ENCODE results near the gene CCL18. TPM values are rescaled to one million over a fixed set of nuclear protein-coding genes. Genes with fewer than 3 reads are reported as not detected.

CCL18 gene
- total RNA-seq, 2 experiments from 2014 or later, result not detected

DNA sequence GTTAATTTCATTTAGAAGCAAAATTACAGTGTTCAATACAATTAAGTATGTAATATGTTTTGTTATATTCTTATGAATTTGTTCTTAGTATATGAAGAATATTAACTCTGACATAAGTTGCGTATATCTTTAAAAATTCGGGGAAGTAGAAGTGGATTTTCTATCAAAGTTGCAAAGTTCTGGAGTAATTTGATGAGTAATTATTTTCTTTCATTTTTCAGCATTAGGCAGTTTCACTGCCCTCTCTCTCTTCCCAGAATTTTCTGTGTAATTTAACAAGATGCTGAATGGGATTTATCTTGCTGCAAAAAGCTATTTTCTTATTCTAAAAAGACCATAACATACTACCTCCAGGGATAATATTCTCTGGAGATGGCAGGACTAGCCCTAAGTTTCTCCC is 8.9 kb upstream of the CCL18 start:
- no peak for DNase-seq
- H3K4me1 Mint-ChIP-seq, result peaks cover 6% of the 10 kb centered on the region
- H3K27ac Mint-ChIP-seq, result no peak overlapping the region
- CTCF ChIA-PET, result interaction anchor here (1.1 to 1.4 kb wide), 4 partner anchors 9 to 79 kb away, joined by 3 to 8 read pairs (median 4); partner anchors contain the start of gene CCL18
- H3K27me3 Mint-ChIP-seq, result peaks cover 27% of the 10 kb centered on the region
- peaks cover 12% of the 10 kb centered on the region for H3K36me3 Mint-ChIP-seq
- ATAC-seq, result no peak
- peaks cover 10% of the 10 kb centered on the region for H3K9me3 Mint-ChIP-seq (ENCODE audit: low read depth)
- no peak overlapping the region for H3K4me3 Mint-ChIP-seq

DNA sequence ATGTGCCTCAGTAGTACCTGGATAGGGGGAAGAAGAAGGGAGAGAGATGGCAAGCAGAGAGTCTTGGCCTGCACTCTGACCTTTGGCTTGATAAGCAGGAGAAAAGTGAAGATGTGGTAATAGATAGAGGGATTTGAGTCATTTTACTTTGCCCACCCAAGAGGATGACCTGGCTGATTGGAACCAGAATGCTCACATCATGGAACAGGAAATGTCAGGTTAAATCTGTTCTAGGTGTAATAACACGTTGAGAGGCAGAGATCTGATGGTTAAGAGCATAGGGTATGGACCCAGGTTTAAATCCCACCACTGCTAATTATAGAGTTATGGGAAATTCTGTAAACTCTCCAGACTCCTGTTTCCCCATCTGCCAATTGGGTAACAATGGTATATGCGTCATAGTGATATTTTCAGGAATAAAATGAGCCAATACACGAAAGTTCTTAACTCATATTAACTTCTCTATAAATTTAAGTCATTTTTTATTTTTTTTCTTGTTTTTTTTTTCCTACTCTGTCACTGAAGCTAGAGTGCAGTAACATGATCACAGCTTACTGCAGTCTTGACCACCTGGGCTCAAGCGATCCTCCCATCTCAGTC is 8.1 kb upstream of the CCL18 start:
- H3K36me3 Mint-ChIP-seq, result peaks cover 10% of the 10 kb centered on the region
- peaks cover 25% of the 10 kb centered on the region for H3K27me3 Mint-ChIP-seq
- H3K4me1 Mint-ChIP-seq, result peaks cover 6% of the 10 kb centered on the region
- CTCF ChIA-PET, result interaction anchor here (1.4 to 1.8 kb wide), 2 partner anchors 17 kb away, joined by 5 to 8 read pairs; no protein-coding TSS in a partner anchor
- ATAC-seq (no peak), DNase-seq (no peak)
- no peak overlapping the region for H3K27ac Mint-ChIP-seq
- H3K9me3 Mint-ChIP-seq (ENCODE audit: low read depth), result peaks cover 7% of the 10 kb centered on the region
- no peak overlapping the region for H3K4me3 Mint-ChIP-seq

DNA sequence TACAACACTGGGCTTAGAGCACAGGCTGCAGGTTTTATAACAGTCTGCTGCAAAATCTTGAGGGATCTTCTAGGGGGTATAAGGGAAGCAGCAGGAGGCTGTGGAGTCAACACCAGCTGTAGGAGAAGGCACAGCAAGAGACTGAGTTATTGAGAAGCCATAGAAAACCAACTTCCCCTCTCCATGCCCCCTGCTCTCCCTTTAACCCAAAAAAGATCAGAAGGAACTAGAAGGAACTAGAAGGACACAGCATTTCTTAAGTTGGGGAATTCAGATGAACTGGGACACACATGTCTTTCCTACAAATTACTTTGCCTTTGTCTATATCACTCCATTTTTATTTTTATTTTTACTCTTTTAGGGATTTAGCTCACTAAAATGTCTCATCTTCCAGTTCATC is 6.2 kb upstream of the CCL18 start:
- peaks cover 6% of the 10 kb centered on the region for H3K4me1 Mint-ChIP-seq
- DNase-seq (no peak), ATAC-seq (no peak)
- H3K36me3 Mint-ChIP-seq, result peaks cover 8% of the 10 kb centered on the region
- CTCF ChIA-PET, result interaction anchor here (1.5 to 1.8 kb wide), 2 partner anchors 15 to 53 kb away, joined by 5 read pairs; no protein-coding TSS in a partner anchor
- H3K27ac Mint-ChIP-seq, result no peak overlapping the region
- H3K4me3 Mint-ChIP-seq, result no peak overlapping the region
- H3K9me3 Mint-ChIP-seq (ENCODE audit: low read depth), result peaks cover 7% of the 10 kb centered on the region
- peaks cover 11% of the 10 kb centered on the region for H3K27me3 Mint-ChIP-seq

DNA sequence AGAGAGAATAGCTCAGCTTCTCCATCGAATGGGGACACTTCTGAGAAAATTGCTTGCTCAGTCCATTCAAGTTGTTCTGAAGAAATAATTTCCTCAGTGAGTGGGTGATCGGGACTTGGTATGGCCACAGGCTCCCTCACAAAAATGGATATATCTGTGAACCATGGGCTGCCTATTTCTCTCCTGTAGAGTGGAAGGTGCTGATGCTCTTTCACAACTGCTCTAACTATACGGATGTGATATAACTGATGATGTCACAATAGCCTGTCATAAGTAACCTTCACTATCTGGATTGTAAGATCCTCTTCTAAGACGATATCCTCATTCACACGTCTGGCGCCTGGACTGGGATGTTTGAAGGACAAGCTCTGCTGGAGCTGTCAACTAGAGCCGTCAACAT is 4.7 kb upstream of the CCL18 start:
- Mint-ChIP-seq H3K27me3 (peaks cover 7% of the 10 kb centered on the region), H3K36me3 (peaks cover 12% of the 10 kb centered on the region), H3K4me3 (no peak overlapping the region), H3K4me1 (peaks cover 6% of the 10 kb centered on the region), H3K9me3 (ENCODE audit: low read depth) (peaks cover 8% of the 10 kb centered on the region), H3K27ac (no peak overlapping the region)
- DNase-seq, result no peak
- no peak for ATAC-seq
- CTCF ChIA-PET, result interaction anchor here (0.8 to 1.5 kb wide), 2 partner anchors 13 to 83 kb away, joined by 3 to 8 read pairs; no protein-coding TSS in a partner anchor

DNA sequence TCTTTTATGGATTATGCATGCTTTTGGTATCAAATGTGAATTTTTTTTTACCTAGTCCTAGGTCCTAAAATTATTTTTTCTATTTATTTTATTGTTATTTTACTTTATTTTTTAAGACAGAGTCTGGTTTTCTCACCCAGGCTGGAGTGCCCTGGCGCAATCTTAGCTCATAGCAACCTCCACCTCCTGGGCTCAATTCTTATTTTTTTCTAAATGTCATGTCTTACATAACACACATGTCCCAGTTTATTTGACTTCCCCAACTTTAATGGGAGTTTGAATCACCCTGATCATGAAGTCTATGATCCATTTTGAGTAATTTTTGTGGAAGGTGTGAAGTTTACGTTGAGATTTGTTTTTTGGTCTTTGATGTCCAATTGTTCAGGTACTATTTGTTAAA is 3.3 kb upstream of the CCL18 start:
- DNase-seq (no peak), ATAC-seq (no peak)
- Mint-ChIP-seq H3K27me3 (peaks cover 9% of the 10 kb centered on the region), H3K27ac (no peak overlapping the region), H3K36me3 (peaks cover 18% of the 10 kb centered on the region), H3K9me3 (ENCODE audit: low read depth) (peaks cover 8% of the 10 kb centered on the region), H3K4me1 (peaks cover 9% of the 10 kb centered on the region), H3K4me3 (no peak overlapping the region)
- CTCF ChIA-PET, result interaction anchor here (1.1 kb wide), 1 partner anchor 49 kb away, joined by 3 read pairs; no protein-coding TSS in a partner anchor

DNA sequence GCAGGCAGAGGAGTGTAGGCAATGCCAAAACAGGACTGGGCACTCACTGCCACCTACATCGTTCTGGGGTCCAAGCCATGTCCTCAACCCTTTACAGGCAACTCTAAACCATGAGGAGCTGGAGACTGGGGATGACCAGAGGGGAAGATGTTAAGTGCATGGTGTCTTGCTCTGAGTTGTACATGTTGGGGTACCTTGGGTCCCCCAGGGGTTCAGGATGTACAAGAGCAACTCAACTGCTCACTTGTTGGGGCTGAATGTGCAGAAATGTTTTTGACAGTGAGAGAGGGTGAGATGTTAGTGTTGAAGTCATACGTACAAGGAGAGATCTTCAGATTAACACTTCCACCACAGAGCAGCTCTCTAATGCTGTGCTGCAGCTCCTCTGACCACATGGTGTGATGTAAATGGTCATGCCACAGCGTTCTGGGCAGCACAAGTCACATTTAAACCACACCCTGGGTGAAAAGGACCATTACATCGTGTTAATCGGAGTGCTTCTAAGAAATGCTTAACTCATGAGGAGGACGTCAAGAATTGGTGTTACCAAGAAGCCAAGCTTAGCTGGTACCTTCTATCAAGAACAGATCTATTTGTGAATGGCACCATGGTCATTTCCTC is 2.4 kb downstream of the CCL18 start:
- DNase-seq, result peak; percentile 88
- peak overlapping the region; percentile 3 for H3K4me3 Mint-ChIP-seq
- peaks cover 54% of the 10 kb centered on the region for H3K4me1 Mint-ChIP-seq

DNA sequence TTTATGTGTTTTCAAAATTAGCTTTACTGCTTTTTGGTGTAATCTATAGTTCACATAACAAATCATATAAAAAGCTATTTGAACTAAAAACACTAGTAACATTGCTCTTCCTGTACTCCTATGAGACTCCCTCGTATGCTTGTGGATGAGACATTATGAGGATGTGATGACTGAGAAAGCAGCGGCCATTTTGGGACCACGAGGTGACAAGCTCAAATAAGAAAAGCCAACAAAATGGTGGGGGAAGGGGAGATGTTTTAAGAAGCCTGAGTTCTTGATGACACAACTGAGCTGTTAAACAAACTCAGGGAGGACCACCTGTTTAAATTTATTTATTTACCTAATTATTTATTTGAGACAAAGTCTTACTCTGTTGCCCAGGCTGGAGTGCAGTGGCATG is 4.5 kb downstream of the CCL18 start:
- H3K27ac Mint-ChIP-seq, result peak overlapping the region; percentile 74
- H3K9me3 Mint-ChIP-seq (ENCODE audit: low read depth), result no peaks in the 10 kb centered on the region
- H3K4me3 Mint-ChIP-seq, result no peak overlapping the region
- CTCF ChIA-PET, result interaction anchor here (0.8 to 9.3 kb wide), 8 partner anchors 10 to 305 kb away, joined by 3 to 103 read pairs (median 6); partner anchors contain the start of gene CCL3
- no peak for DNase-seq
- H3K27me3 Mint-ChIP-seq, result peaks cover 2% of the 10 kb centered on the region
- H3K4me1 Mint-ChIP-seq, result peaks cover 72% of the 10 kb centered on the region
- peaks cover 13% of the 10 kb centered on the region for H3K36me3 Mint-ChIP-seq
- no peak for ATAC-seq

More for the DNA sequence above, 2.4 kb downstream of the CCL18 start:
- ATAC-seq, result peak; percentile 87
- Mint-ChIP-seq H3K27ac (peak overlapping the region; percentile 89), H3K27me3 (peaks cover 3% of the 10 kb centered on the region), H3K36me3 (peaks cover 19% of the 10 kb centered on the region), H3K9me3 (ENCODE audit: low read depth) (peaks cover 4% of the 10 kb centered on the region)
- CTCF ChIA-PET, result interaction anchor here (0.8 to 3.4 kb wide), 9 partner anchors 11 to 134 kb away, joined by 3 to 17 read pairs (median 4); partner anchors contain the start of gene CCL3

DNA sequence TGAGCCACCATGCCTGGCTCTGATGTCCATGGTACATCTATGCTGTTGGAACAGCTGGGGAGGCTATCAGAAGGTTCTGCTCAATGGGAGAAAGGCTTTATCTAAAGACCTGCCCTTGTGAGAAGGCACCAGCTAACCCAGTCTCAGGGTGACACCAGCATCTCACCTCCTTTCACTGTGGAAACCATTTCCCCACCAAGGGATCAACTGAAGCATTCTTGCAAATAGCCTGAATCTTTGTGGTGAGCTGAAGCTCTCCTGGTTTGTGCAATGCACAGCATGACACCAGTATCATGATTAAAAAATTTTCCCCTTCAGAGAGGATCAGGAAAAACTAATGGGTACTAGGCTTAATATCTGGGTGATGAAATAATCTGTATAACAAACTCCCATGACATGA is 5.1 kb downstream of the CCL18 start:
- DNase-seq, result no peak
- H3K27ac Mint-ChIP-seq, result peak overlapping the region; percentile 47
- H3K27me3 Mint-ChIP-seq, result peaks cover 2% of the 10 kb centered on the region
- H3K9me3 Mint-ChIP-seq (ENCODE audit: low read depth), result no peaks in the 10 kb centered on the region
- peaks cover 79% of the 10 kb centered on the region for H3K4me1 Mint-ChIP-seq
- CTCF ChIA-PET, result interaction anchor here (1.5 to 9.3 kb wide), 5 partner anchors 9 to 100 kb away, joined by 7 to 103 read pairs (median 8); no protein-coding TSS in a partner anchor
- no peak for ATAC-seq
- H3K4me3 Mint-ChIP-seq, result no peak overlapping the region
- peaks cover 10% of the 10 kb centered on the region for H3K36me3 Mint-ChIP-seq

DNA sequence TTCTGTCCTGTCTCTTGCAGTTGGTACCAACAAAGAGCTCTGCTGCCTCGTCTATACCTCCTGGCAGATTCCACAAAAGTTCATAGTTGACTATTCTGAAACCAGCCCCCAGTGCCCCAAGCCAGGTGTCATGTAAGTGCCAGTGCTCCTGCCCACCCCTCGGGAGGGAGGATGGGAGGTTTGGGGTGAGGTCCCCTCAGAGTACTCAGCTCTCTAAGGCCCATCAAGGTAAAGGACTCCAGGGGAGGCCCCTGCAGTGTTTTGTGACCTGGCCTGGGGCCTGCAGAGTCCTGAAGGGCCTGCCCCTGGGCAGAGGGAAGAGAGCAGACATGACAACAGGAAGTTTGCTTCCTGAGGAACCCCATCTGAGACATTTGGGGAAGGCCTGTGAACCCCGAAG is 6.4 kb downstream of the CCL18 start:
- Mint-ChIP-seq H3K36me3 (peaks cover 4% of the 10 kb centered on the region), H3K4me1 (peaks cover 84% of the 10 kb centered on the region), H3K4me3 (no peak overlapping the region), H3K27me3 (no peaks in the 10 kb centered on the region), H3K9me3 (ENCODE audit: low read depth) (no peaks in the 10 kb centered on the region), H3K27ac (peak overlapping the region; percentile 48)
- ATAC-seq (no peak), DNase-seq (no peak)
- CTCF ChIA-PET, result interaction anchor here (0.9 to 9.3 kb wide), 5 partner anchors 11 to 101 kb away, joined by 3 to 103 read pairs (median 16); no protein-coding TSS in a partner anchor

DNA sequence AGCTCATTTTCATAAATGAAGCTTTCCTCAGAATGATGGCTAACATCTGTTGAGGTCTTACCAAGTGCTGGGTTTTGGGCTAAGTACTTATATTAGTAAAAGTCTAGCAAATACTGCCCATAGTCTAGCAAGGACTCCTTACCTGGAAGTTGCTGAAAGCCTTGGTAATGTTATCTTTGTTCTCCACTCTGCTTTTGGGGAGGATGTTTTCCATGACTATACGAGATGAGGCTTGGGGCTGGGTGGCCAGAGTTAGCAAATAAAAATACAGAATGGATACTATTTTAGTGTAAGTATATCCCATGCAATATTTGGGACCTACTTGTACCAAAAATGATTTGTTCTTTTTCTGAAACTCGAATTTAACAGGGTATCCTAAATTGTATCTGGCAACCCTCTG is 7.7 kb downstream of the CCL18 start:
- Mint-ChIP-seq H3K27me3 (peaks cover 6% of the 10 kb centered on the region), H3K9me3 (ENCODE audit: low read depth) (no peaks in the 10 kb centered on the region), H3K4me1 (peaks cover 77% of the 10 kb centered on the region), H3K27ac (peak overlapping the region; percentile 63), H3K36me3 (peaks cover 7% of the 10 kb centered on the region), H3K4me3 (no peak overlapping the region)
- CTCF ChIA-PET, result interaction anchor here (1.0 to 9.3 kb wide), 19 partner anchors 8 to 223 kb away, joined by 3 to 103 read pairs (median 5); partner anchors contain the start of genes CCL16, CCL18, CCL3 and CCL4
- DNase-seq (no peak), ATAC-seq (no peak)

DNA sequence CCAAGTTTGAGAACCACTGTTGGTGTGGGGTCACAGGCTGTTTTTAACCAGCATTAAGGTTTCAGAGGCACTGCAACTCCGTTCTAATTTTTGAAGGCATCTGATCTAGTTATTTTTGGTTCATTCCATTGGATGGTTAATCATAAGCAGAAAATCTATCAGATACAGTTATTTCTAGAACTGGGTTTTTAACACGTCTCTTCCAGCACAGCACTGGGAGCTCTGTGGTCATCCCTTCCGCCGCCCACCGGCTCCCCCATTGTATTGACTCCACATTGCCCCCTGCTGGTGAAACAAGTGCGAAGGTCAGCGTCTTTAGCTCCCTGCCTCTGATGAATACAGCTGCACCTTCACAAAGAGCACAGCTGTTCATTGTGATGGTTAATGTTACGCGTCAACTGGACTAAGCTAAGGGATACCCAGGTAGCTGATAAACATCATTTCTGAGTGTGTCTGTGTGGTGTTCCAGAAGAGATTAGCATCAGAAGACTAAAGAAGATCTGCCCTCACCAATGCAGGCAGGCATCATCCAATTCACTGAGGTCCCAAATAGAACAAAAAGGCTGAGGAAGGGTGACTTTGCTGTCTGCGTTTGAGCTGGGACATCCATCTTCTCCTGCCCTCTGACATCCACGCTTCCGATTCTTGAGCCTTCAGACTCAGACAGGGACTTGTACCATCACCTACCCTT is 8.5 kb downstream of the CCL18 start:
- Mint-ChIP-seq H3K4me3 (peak overlapping the region; percentile 3), H3K4me1 (peaks cover 72% of the 10 kb centered on the region), H3K27ac (peak overlapping the region; percentile 63), H3K36me3 (peaks cover 13% of the 10 kb centered on the region), H3K9me3 (ENCODE audit: low read depth) (no peaks in the 10 kb centered on the region), H3K27me3 (peaks cover 7% of the 10 kb centered on the region)
- DNase-seq (peak; percentile 88), ATAC-seq (peak; percentile 79)
- CTCF ChIA-PET, result interaction anchor here (0.7 to 9.3 kb wide), 40 partner anchors 9 to 404 kb away, joined by 3 to 103 read pairs (median 5); partner anchors contain the start of genes CCL16, CCL18, CCL3 and CCL4

DNA sequence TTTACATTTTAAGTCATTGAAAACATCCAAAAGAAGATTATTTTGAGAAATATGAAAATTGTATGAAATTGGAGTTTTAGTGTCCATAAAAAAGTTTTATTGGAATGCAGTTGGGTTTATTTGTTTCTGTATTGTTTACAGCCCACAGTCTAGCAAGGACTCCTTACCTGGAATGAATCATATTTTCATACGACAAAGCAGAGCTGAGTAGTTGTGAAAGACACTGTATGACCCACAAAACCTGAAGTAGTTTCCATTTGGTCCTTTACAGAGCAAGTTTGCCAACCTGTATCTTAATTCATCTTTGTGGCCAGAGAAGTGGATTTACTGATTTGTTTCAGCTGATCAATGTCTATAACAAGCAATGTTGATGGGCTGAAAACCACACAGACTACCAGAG is 10.3 kb downstream of the CCL18 start:
- CTCF ChIA-PET, result interaction anchor here (0.9 to 9.3 kb wide), 10 partner anchors 7 to 106 kb away, joined by 3 to 103 read pairs (median 16); partner anchors contain the start of genes CCL16 and CCL3
- H3K27me3 Mint-ChIP-seq, result peaks cover 7% of the 10 kb centered on the region
- DNase-seq (no peak), ATAC-seq (peak; percentile 76)
- peak overlapping the region; percentile 79 for H3K27ac Mint-ChIP-seq
- H3K36me3 Mint-ChIP-seq, result peaks cover 17% of the 10 kb centered on the region
- peaks cover 3% of the 10 kb centered on the region for H3K9me3 Mint-ChIP-seq (ENCODE audit: low read depth)
- peak overlapping the region; percentile 31 for H3K4me3 Mint-ChIP-seq
- H3K4me1 Mint-ChIP-seq, result peaks cover 67% of the 10 kb centered on the region

All from activated CD8-positive, alpha-beta memory T cell treated with anti-CD3 and anti-CD28 coated beads, Interleukin-2, amount 10 ng/mL, durations not matched to agents 7 days and 5 days (primary cell).